HG03457 (cell line): Measurements from ENCODE around the gene USO1.
"Not testable (repeated sequence)": the region's sequence is repeated elsewhere in the genome, so short reads cannot be mapped to it uniquely, and the experiment has no call there.

Experiments
- ATAC-seq: cut with Tn5 transposase; IDR thresholded peaks from one replicate; pipeline ENCODE4 v1.9.1; 2021; ENCODE audit warnings: moderate number of reproducible peaks; ENCODE audit not compliant: unreplicated experiment

Gene USO1

GRCh38 chr4:75752637-75753036 is 28.3 kb downstream of the USO1 start:
- ATAC-seq: no peak

DNA sequence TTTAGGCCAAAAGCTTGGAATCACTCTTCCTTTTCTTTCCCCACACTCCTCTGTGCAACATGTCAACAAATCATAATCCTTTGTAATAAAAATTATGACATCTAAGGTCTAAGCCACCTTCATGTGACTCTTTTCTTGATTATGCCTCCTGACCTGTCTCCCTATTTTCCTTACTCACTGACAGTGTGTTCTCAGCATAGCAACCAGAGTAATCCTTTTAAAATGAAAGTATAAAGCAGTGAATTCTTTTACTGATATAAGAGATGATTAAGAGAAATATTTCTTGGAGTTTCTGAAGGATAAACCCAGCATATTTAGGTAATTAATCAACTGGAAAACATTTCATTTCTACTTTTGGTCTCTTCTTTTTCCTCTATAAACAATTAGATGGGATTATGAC is 44.7 kb downstream of the USO1 start:
- no peak for ATAC-seq

GRCh38 chr4:75771607-75772006 is 47.2 kb downstream of the USO1 start:
- ATAC-seq: no peak

GRCh38 chr4:75777589-75777988 is 53.2 kb downstream of the USO1 start:
- ATAC-seq: no peak

GRCh38 chr4:75779105-75779757 is 54.9 kb downstream of the USO1 start:
- no peak for ATAC-seq

GRCh38 chr4:75781305-75781704 is 56.9 kb downstream of the USO1 start:
- no peak for ATAC-seq

DNA sequence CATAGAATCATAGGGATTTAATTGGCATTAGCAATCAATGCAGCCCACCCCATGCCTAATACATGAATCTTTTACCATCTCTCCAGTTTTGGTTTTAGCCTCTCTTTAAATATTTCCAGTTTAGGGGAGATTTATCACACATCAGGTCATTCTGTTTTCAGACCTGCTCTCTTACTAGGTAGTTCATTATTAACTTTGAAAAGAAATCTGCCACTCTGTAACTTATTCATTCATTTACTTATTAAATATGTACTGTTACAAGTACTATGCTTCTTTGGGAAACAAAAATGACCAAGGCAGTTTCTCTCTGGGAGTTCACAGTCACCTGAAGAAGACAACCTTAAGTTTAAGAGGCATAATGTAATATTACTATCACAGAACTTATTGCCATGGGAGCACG is 62.1 kb downstream of the USO1 start:
- no peak for ATAC-seq

DNA sequence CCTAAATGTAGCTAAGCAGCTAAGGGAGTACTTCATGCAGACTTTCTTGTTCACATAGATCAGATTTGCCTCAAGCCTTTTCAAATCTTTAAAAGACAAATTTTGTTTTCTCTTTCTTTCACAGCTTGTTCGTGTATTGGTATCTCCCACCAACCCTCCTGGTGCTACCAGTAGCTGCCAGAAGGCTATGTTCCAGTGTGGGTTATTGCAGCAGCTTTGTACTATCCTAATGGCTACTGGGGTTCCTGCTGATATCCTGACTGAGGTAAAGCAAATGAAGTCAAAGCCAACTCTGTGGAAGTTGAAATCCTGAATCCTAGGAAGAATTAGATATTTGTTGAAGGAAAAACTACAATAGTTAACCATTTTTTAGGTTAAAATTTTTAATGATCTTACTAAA is 62.6 kb downstream of the USO1 start:
- ATAC-seq: no peak

GRCh38 chr4:75790024-75790423 is 65.6 kb downstream of the USO1 start:
- no peak for ATAC-seq

- ATAC-seq: no peak
Observed at GRCh38 chr4:75800972-75801371, 76.6 kb downstream of the USO1 start.

- ATAC-seq: not testable (repeated sequence)
Observed at GRCh38 chr4:75806035-75806434, 81.7 kb downstream of the USO1 start.

GRCh38 chr4:75817901-75818300 is 93.5 kb downstream of the USO1 start:
- no peak for ATAC-seq

DNA sequence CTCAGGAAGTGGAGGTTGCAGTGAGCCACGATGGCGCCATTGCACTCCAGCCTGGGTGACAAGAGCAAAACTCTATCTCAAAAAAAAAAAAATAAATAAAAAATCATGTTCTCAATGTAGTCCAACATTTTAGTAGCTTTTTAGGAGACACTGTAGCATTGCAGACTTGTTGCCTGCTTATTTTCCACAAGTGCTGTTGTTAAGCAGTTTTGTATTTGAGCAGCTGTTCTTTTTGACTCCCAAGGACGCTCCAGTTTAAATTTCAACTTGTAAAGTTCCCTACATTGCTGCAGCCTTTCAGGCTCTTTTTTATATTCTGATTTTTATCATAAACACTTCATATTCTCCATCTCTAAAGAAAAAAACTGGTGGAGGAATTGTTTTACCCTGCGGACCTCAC is 94.7 kb downstream of the USO1 start:
- no peak for ATAC-seq

DNA sequence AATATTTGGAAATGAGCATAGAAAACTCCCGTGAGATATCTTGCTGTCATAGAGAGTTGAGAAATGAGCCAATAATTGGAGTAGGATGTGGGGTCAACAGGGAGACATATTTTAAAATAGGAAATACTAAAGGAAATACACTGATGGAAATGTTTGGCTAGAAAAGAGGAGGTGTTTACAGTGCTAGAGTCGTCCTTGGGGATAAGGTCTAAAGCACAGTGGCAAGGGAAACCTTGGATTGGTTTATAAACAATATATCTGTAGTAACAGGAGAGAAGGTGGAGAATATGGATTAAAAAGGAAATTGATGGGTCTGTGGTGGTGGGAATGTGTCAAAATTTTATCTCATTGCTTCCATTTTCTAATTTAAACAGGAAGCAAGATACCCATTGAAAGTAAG is 95.8 kb downstream of the USO1 start:
- ATAC-seq: no peak

DNA sequence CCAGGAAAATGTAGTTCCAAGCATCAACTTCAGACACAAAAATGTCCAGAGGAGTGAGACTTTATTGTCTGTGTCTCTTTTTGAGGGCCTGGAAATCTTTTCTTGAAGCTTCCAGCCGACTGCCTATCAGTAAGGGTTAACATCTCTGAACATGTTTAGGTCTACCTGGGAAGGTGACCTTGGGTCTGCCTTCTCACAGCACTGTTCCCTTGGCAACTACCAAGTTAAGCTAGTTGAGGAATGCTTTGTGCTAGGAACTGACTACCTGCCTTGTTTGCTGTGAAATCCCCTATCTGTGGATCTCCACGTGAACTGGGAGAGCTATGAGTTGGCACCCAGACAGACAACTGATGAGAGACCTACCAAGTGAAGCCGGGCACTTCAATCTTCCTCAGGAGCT is 96.3 kb downstream of the USO1 start:
- no peak for ATAC-seq

DNA sequence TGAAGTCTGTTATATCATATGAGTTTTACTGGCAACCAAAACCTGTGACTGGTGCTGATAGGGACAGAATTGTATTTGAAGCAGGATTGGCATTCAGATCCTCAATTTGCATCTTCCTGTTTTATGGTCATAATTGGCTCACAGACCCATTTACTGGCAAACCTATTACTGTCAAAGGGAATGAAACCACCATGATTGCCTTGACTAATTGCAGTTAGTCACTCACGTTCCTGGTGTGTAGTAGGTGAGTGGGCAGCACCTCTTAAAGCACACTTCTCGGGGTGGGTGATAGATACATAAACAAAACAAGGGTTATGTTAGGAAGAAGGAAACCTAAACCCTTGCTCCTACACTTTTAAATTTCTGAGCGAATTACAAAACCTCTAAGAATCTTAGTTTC is 96.8 kb downstream of the USO1 start:
- ATAC-seq: no peak

- no peak for ATAC-seq
Observed at GRCh38 chr4:75821966-75822365, 97.6 kb downstream of the USO1 start.

DNA sequence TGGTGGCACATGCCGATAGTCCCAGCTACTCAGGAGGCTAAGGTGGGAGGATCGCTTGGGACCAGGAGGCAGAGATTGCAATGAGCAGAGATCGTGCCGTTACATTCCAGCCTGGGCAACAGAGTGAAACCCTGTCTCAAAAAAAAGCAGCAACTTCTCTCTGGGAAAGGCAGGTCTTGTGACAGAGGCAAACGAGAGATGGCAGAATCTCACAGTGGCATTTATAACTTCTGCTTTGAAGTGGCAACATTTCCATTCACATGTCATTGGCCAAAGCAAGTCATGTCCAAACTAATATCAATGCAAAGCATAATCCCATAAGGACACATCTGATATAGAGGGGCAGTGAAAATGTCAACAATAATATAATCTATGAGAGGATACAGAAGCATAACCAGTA is 98.0 kb downstream of the USO1 start:
- no peak for ATAC-seq

GRCh38 chr4:75823812-75824211 is 99.4 kb downstream of the USO1 start:
- no peak for ATAC-seq

DNA sequence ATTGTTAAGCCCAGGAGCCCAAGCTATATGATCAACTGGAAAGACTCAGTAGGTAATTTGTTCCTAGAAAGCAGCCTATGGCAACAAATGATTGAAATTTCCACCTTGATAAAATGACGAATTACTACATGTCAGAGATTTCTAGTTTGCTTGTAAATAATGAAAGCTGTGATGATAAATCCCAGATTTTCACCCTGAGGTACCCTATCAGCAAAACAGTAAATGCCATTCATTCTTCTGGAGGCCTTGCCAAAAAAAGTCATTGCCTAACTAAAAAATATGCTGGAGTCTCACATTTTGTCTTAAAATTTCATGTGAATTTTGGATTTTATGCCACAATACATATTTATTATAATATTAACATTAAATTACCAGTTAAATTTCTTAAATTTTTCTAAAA is 106.5 kb downstream of the USO1 start:
- ATAC-seq: no peak

GRCh38 chr4:75831856-75832405 is 107.6 kb downstream of the USO1 start:
- no peak for ATAC-seq

DNA sequence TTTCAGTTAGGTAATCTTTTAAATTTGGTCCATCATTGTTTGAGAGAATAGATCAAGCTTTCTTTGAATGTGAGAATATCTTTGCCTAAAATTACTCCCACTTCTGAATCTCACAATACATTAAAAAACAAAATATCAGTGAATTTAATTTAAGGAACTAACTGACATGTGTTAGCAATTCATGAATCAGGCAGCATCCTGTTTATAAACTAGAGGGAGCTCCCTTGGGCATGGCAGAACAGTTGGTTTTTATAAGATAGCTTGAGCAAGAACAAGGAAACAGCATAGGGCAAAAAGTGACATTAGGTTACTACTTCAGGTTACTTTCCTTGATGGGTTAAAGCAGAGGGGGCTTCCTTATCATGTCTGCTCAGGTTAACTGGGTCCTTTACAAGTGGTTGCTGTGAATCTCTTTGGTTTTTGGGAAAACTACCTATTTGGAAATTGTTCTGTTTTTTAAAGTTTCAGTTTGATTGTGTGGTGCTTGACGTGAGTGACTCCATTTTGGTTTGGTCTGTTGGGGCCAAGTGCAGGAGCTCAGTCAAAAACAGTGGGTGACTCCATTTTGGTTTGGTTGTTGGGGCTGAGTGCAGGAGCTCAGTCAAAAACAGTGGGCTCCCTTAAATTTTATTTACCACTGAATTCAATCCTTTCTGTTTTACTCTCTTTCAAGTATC is 109.9 kb downstream of the USO1 start:
- ATAC-seq: no peak

- no peak for ATAC-seq
Observed at GRCh38 chr4:75834772-75835154, 110.4 kb downstream of the USO1 start.
